SK-N-SH (cell line): ENCODE data around the gene ATXN2. TPM values are rescaled to one million over a fixed set of nuclear protein-coding genes. Genes with fewer than 3 reads are reported as not detected.

Experiments used
- CTCF ChIA-PET: fragments of 300-600, 350-600 bp; formaldehyde crosslinking; extraction: SDS; loops from one replicate; lab custom pipeline; 2021; lab: Yijun Ruan, JAX
- POLR2A ChIA-PET: fragments of 350-600 bp; sonication (Branson Sonifier 250); formaldehyde crosslinking; extraction: SDS; loops from one replicate; lab custom pipeline; 2020; ENCODE audit warnings: antibody characterized with exemption, inconsistent platforms; lab: Yijun Ruan, JAX
- DNase-seq: peaks from one replicate; pipeline ENCODE4 v3.0.0; 2012
- H2AFZ ChIP-seq: fragments of 200-600 bp; sonication (generic); 2 replicates; pipeline ENCODE4 v1.8.1; 2016; ENCODE audit warnings: antibody characterized with exemption, mild to moderate bottlenecking, low read depth
- H3F3A ChIP-seq: fragments of 200-600 bp; sonication (generic); replicated peaks from 2 replicates; pipeline ENCODE3; 2016; ENCODE audit warnings: antibody characterized with exemption, mild to moderate bottlenecking; ENCODE audit not compliant: insufficient read depth
- H3K27ac ChIP-seq, 2 experiments: fragments of 200-500 bp in 1 of 2; fragments of 200-600 bp in 1 of 2; sonication (Bioruptor generic) in 1 of 2; sonication (generic), shearing (Covaris generic) in 1 of 2; 2 replicates each; pipeline versions ENCODE4 v1.5.1 to v1.6.1; 2014 to 2016; ENCODE audit warnings: low read depth in 2 of 2, inconsistent platforms in 1 of 2, low read length in 1 of 2, mild to moderate bottlenecking in 1 of 2, mixed read lengths in 1 of 2
- H3K27me3 ChIP-seq: fragments of 200-600 bp; sonication (generic), shearing (Covaris generic); 2 replicates; pipeline ENCODE4 v1.6.1; 2016; ENCODE audit warnings: mixed run types; ENCODE audit not compliant: insufficient read depth
- H3K36me3 ChIP-seq, 2 experiments: fragments of 200-500 bp in 1 of 2; fragments of 200-600 bp in 1 of 2; sonication (Bioruptor generic) in 1 of 2; sonication (generic) in 1 of 2; replicated peaks in 1 of 2; 2 replicates each; pipeline versions ENCODE3 to v1.5.1; 2014 to 2016; ENCODE audit warnings: low read length in 1 of 2, mild to moderate bottlenecking in 1 of 2; ENCODE audit not compliant: insufficient read depth in 2 of 2, control insufficient read depth in 1 of 2
- H3K4me1 ChIP-seq, 2 experiments: fragments of 200-500 bp in 1 of 2; fragments of 200-600 bp in 1 of 2; sonication (Bioruptor generic) in 1 of 2; sonication (generic), shearing (Covaris generic) in 1 of 2; 2 replicates each; pipeline versions ENCODE4 v1.5.1 to v1.6.1; 2014 to 2016; ENCODE audit warnings: low read depth in 1 of 2, low read length in 1 of 2, mixed run types in 1 of 2; ENCODE audit not compliant: insufficient read depth in 2 of 2, control insufficient read depth in 1 of 2
- H3K4me2 ChIP-seq: fragments of 200-600 bp; sonication (generic), shearing (Covaris generic); 2 replicates; pipeline ENCODE4 v1.6.1; 2017; ENCODE audit warnings: mixed run types
- H3K4me3 ChIP-seq, 2 experiments: fragments of 200-500 bp in 1 of 2; fragments of 200-600 bp in 1 of 2; sonication (Bioruptor generic) in 1 of 2; sonication (generic), shearing (Covaris generic) in 1 of 2; 2 replicates each; pipeline versions ENCODE4 v1.5.1 to v1.8.1; 2014 to 2016; ENCODE audit warnings: low read depth in 2 of 2, inconsistent platforms in 1 of 2, low read length in 1 of 2, mild to moderate bottlenecking in 1 of 2, mixed read lengths in 1 of 2, moderate library complexity in 1 of 2
- H3K79me2 ChIP-seq: fragments of 200-600 bp; sonication (generic); 2 replicates; pipeline ENCODE4 v1.8.1; 2017; ENCODE audit warnings: mild to moderate bottlenecking; ENCODE audit not compliant: insufficient read depth
- H3K9ac ChIP-seq: fragments of 200-600 bp; sonication (generic); 2 replicates; pipeline ENCODE4 v1.6.1; 2017; ENCODE audit warnings: mixed run types
- H3K9me2 ChIP-seq: fragments of 200-600 bp; sonication (generic); 2 replicates; pipeline ENCODE4 v1.6.1; 2017; ENCODE audit warnings: mixed run types
- H3K9me3 ChIP-seq: fragments of 200-600 bp; sonication (generic); 2 replicates; pipeline ENCODE4 v1.6.1; 2017; ENCODE audit warnings: mixed run types, mild to moderate bottlenecking, moderate library complexity
- H4K20me1 ChIP-seq: fragments of 200-600 bp; sonication (generic); 2 replicates; pipeline ENCODE4 v1.6.1; 2017; ENCODE audit warnings: mild to moderate bottlenecking, mixed run types; ENCODE audit not compliant: insufficient read depth
- EZH2phosphoT487 ChIP-seq: fragments of 200-600 bp; sonication (generic); IDR thresholded peaks from 2 replicates; pipeline ENCODE4 v1.6.1; 2017; ENCODE audit warnings: low read depth, mixed run types, mild to moderate bottlenecking, antibody characterized with exemption, moderate library complexity, borderline replicate concordance
- FOSL2 ChIP-seq: IDR thresholded peaks from 2 replicates; pipeline ENCODE4 v1.4.0; 2012; ENCODE audit warnings: low read depth, mild to moderate bottlenecking, moderate library complexity, borderline replicate concordance
- FOXJ3 ChIP-seq: sonication (generic); formaldehyde crosslinking; IDR thresholded peaks from 2 replicates; pipeline ENCODE4 v1.5.1; 2020; ENCODE audit warnings: mild to moderate bottlenecking, missing genetic modification reagents
- GATA2 ChIP-seq: sonication (generic); formaldehyde crosslinking; IDR thresholded peaks from 2 replicates; pipeline ENCODE4 v1.5.0; 2020; ENCODE audit warnings: mild to moderate bottlenecking, missing genetic modification reagents
- IRF3 ChIP-seq: fragments of 150-350 bp; IDR thresholded peaks from 2 replicates; pipeline ENCODE4 v1.6.1; 2016; ENCODE audit warnings: mild to moderate bottlenecking, low read depth, low read length
- JUND ChIP-seq: IDR thresholded peaks from 2 replicates; pipeline ENCODE4 v1.4.0; 2012
- MAX ChIP-seq: IDR thresholded peaks from 2 replicates; pipeline ENCODE4 v1.4.0; 2012; ENCODE audit warnings: low read depth
- MEF2A ChIP-seq: IDR thresholded peaks from 2 replicates; pipeline ENCODE4 v1.4.0; 2012; ENCODE audit warnings: low read depth, borderline replicate concordance
- MXI1 ChIP-seq: IDR thresholded peaks from 2 replicates; pipeline ENCODE4 v1.6.1; 2012; ENCODE audit warnings: mild to moderate bottlenecking, low read depth, low read length, improper control_type of control experiment
- NRF1 ChIP-seq: IDR thresholded peaks from 2 replicates; pipeline ENCODE4 v1.6.1; 2012; ENCODE audit warnings: low read depth, mild to moderate bottlenecking, low read length
- PBX3 ChIP-seq: IDR thresholded peaks from 2 replicates; pipeline ENCODE4; 2012
- SIN3A ChIP-seq: IDR thresholded peaks from 2 replicates; pipeline ENCODE4 v1.6.1; 2012; ENCODE audit warnings: low read depth, mild to moderate bottlenecking, low read length, moderate library complexity, borderline replicate concordance
- TAF1 ChIP-seq: IDR thresholded peaks from 2 replicates; pipeline ENCODE4 v1.6.1; 2012; ENCODE audit warnings: low read depth, mild to moderate bottlenecking, low read length, moderate library complexity, borderline replicate concordance
- USF1 ChIP-seq: IDR thresholded peaks from 2 replicates; pipeline ENCODE4 v1.4.0; 2012; ENCODE audit warnings: low read depth, borderline replicate concordance
- USF2 ChIP-seq: fragments of 150-350 bp; IDR thresholded peaks from 2 replicates; pipeline ENCODE4 v1.6.1; 2017; ENCODE audit warnings: antibody characterized with exemption, low read length, low read depth, borderline replicate concordance
- WGBS: methylation state at CpG from one replicate; pipeline ENCODE4 v1.1.6; 2017; ENCODE audit warnings: low lambda C conversion rate; 5-methylcytosine and 5-hydroxymethylcytosine counted together
- polyA plus RNA-seq, 3 experiments: library from polyadenylated mRNA; depleted of rRNA; stranded (reverse); fragments of >200 nt; gene quantifications; 2 replicates each; pipeline ENCODE4 v1.2.3, GENCODE V29; 2012

Gene ATXN2
- polyA plus RNA-seq, 1 of the 3 experiments (the other 2 are of a cell fraction): 35.7 TPM

GRCh38 chr12:111546171-111546570 lies 52.9 kb downstream of the ATXN2 start:
- ChIA-PET POLR2A (no interaction called here), CTCF (no interaction called here)
- peaks cover 17% of the 10 kb centered on the region for H3F3A ChIP-seq
- no peak overlapping the region for H3K4me3 ChIP-seq
- TF ChIP-seq MXI1 (no peak), EZH2phosphoT487 (no peak), SIN3A (no peak), IRF3 (no peak), USF2 (no peak), TAF1 (no peak), USF1 (no peak), FOSL2 (no peak), FOXJ3 (no peak), GATA2 (CRISPR knock-in tag) (no peak), JUND (no peak), MEF2A (no peak), MAX (no peak), NRF1 (no peak), PBX3 (no peak)
- no peak overlapping the region for H3K27ac ChIP-seq
- 95% methylated on average over 2 of the region's 2 CpGs for WGBS
- peaks cover 33 to 67% of the 10 kb centered on the region in 2 experiments for H3K36me3 ChIP-seq
- H3K9me3 ChIP-seq: no peaks in the 10 kb centered on the region
- H3K4me2 ChIP-seq: no peak overlapping the region
- peaks cover 85% of the 10 kb centered on the region for H3K79me2 ChIP-seq
- no peak overlapping the region for H2AFZ ChIP-seq
- H3K9ac ChIP-seq: no peak overlapping the region
- H3K4me1 ChIP-seq: no peaks in the 10 kb centered on the region; a peak in 1 of 4 replicates
- no peaks in the 10 kb centered on the region; the same call in 1 of the 2 replicates for H4K20me1 ChIP-seq
- no peaks in the 10 kb centered on the region for H3K27me3 ChIP-seq
- DNase-seq: no peak
- H3K9me2 ChIP-seq: no peaks in the 10 kb centered on the region
